C4-2B (cell line): ENCODE measurements around the gene ARL14EPL.

Experiments used
- ZFX ChIP-seq: fragments of 450-650 bp; IDR thresholded peaks from 2 replicates; pipeline ENCODE4 v1.6.1; 2017
- TF ChIP-seq, protein P1 (sequence below): fragments of 450-650 bp; conservative IDR thresholded peaks from 2 replicates; pipeline ENCODE4 v1.5.1; 2017; ENCODE audit warnings: mild to moderate bottlenecking

DNA sequence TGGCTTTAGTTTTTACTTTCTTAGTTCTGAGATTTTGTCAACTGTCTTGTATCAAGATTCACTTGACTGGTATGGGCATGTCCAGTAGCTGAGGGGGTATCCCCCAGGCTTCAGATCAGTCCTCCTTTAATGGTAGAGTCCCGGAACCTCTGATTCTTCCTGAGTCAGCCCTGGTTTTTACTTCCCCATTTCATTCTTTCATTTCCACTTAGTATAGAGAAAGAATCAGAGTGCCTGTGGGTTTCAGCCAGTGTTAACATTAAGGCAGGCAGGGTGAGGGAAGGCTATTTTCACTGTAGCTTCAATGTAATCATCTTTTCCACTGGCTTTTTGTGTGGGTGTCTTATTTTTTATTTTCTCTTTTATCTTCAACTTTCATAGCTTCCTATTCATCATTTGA lies 44.2 kb downstream of the ARL14EPL start:
- TF ChIP-seq, protein P1, sequence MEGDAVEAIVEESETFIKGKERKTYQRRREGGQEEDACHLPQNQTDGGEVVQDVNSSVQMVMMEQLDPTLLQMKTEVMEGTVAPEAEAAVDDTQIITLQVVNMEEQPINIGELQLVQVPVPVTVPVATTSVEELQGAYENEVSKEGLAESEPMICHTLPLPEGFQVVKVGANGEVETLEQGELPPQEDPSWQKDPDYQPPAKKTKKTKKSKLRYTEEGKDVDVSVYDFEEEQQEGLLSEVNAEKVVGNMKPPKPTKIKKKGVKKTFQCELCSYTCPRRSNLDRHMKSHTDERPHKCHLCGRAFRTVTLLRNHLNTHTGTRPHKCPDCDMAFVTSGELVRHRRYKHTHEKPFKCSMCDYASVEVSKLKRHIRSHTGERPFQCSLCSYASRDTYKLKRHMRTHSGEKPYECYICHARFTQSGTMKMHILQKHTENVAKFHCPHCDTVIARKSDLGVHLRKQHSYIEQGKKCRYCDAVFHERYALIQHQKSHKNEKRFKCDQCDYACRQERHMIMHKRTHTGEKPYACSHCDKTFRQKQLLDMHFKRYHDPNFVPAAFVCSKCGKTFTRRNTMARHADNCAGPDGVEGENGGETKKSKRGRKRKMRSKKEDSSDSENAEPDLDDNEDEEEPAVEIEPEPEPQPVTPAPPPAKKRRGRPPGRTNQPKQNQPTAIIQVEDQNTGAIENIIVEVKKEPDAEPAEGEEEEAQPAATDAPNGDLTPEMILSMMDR = no peak
- TF ChIP-seq ZFX = no peak
